Measurements from ENCODE around the gene DDX47. TPM values are rescaled to one million over a fixed set of nuclear protein-coding genes. Genes with fewer than 3 reads are reported as not detected.

DDX47 gene
- total and polyA plus RNA-seq, 4 donors = 28.2 to 79.2 (median 40.4) TPM

GRCh38 chr12:12870465-12870864 lies 57.3 kb downstream of the DDX47 start:
- H3K4me1 ChIP-seq (ENCODE audit: control insufficient read depth in 5 of 5, insufficient read depth in 5 of 5, low read length in 5 of 5) = no peaks in the 10 kb centered on the region
- DNase-seq (no peak), ATAC-seq (ENCODE audit: insufficient read depth, low FRiP score) (no peak)
- no peaks in the 10 kb centered on the region for H3K9me3 ChIP-seq (ENCODE audit: control insufficient read depth in 4 of 4, insufficient read depth in 3 of 4, low read length in 3 of 4)
- no peak overlapping the region for H3K4me3 ChIP-seq
- H3K27ac ChIP-seq (ENCODE audit: low read depth in 1 of 2, low read length in 1 of 2) = no peak overlapping the region
- no peak for TF ChIP-seq CTCF (IDR thresholded peaks at IDR 0.05; ENCODE audit: control extremely low read depth, extremely low read depth)
- WGBS, 2 donors = 95 to 98% methylated on average over 7 of the region's 7 CpGs
- H3K27me3 ChIP-seq (ENCODE audit: control insufficient read depth in 3 of 3, insufficient read depth in 3 of 3, low read length in 2 of 3) = no peaks in the 10 kb centered on the region
- H3K9ac ChIP-seq (ENCODE audit: insufficient read depth in 1 of 2, low read length in 2 of 2) = no peak overlapping the region
- no peaks in the 10 kb centered on the region for H3K36me3 ChIP-seq (ENCODE audit: control insufficient read depth in 4 of 4, insufficient read depth in 4 of 4, low read length in 4 of 4)

GRCh38 chr12:12871587-12872138 lies 58.5 kb downstream of the DDX47 start:
- H3K27me3 ChIP-seq (ENCODE audit: control insufficient read depth in 3 of 3, insufficient read depth in 3 of 3, low read length in 2 of 3) = no peaks in the 10 kb centered on the region
- H3K9ac ChIP-seq (ENCODE audit: insufficient read depth in 1 of 2, low read length in 2 of 2) = no peak overlapping the region
- H3K4me3 ChIP-seq = no peak overlapping the region
- H3K36me3 ChIP-seq (ENCODE audit: control insufficient read depth in 4 of 4, insufficient read depth in 4 of 4, low read length in 4 of 4) = no peaks in the 10 kb centered on the region
- peak overlapping the region in 1 of 2 donors; percentile 71 for H3K27ac ChIP-seq (ENCODE audit: low read depth in 1 of 2, low read length in 1 of 2)
- no peaks in the 10 kb centered on the region for H3K4me1 ChIP-seq (ENCODE audit: control insufficient read depth in 5 of 5, insufficient read depth in 5 of 5, low read length in 5 of 5)
- WGBS, 2 donors = 82 to 99% methylated on average over 6 of the region's 6 CpGs
- no peaks in the 10 kb centered on the region for H3K9me3 ChIP-seq (ENCODE audit: control insufficient read depth in 4 of 4, insufficient read depth in 3 of 4, low read length in 3 of 4)
- no peak for ATAC-seq (ENCODE audit: insufficient read depth, low FRiP score)
- no peak for TF ChIP-seq CTCF (IDR thresholded peaks at IDR 0.05; ENCODE audit: control extremely low read depth, extremely low read depth)
- DNase-seq = no peak

GRCh38 chr12:12872139-12872933 lies 59.2 kb downstream of the DDX47 start:
- peak; percentile 72 for ATAC-seq (ENCODE audit: insufficient read depth, low FRiP score)
- H3K27ac ChIP-seq (ENCODE audit: low read depth in 1 of 2, low read length in 1 of 2) = peak overlapping the region in 1 of 2 donors; percentile 71
- H3K27me3 ChIP-seq (ENCODE audit: control insufficient read depth in 3 of 3, insufficient read depth in 3 of 3, low read length in 2 of 3) = no peaks in the 10 kb centered on the region
- no peak overlapping the region for H3K4me3 ChIP-seq
- peak; percentile 46 to 75 (median 56) for DNase-seq
- no peaks in the 10 kb centered on the region for H3K9me3 ChIP-seq (ENCODE audit: control insufficient read depth in 4 of 4, insufficient read depth in 3 of 4, low read length in 3 of 4)
- H3K36me3 ChIP-seq (ENCODE audit: control insufficient read depth in 4 of 4, insufficient read depth in 4 of 4, low read length in 4 of 4) = no peaks in the 10 kb centered on the region
- WGBS, 2 donors = 51 to 67% methylated on average over 10 of the region's 10 CpGs
- peaks cover 0 to under 1% (median 0%) of the 10 kb centered on the region in 5 donors for H3K4me1 ChIP-seq (ENCODE audit: control insufficient read depth in 5 of 5, insufficient read depth in 5 of 5, low read length in 5 of 5)
- H3K9ac ChIP-seq (ENCODE audit: insufficient read depth in 1 of 2, low read length in 2 of 2) = no peak overlapping the region
- TF ChIP-seq CTCF (IDR thresholded peaks at IDR 0.05; ENCODE audit: control extremely low read depth, extremely low read depth) = no peak
